HepG2 (cell line): ENCODE measurements around the gene FMNL1.

Experiments
- EP300 ChIP-seq, 3 experiments: sonication (generic) in 1 of 3; formaldehyde crosslinking in 1 of 3; IDR thresholded peaks; 2 replicates each; pipeline versions ENCODE4 v1.5.1 to v1.6.1; 2011 to 2020; ENCODE audit warnings: low read depth in 2 of 3, low read length in 2 of 3, borderline replicate concordance in 1 of 3, improper control_type of control experiment in 1 of 3, mild to moderate bottlenecking in 1 of 3, missing genetic modification reagents in 1 of 3, moderate library complexity in 1 of 3
- HIVEP1 ChIP-seq: sonication (generic); formaldehyde crosslinking; IDR thresholded peaks from 2 replicates; pipeline ENCODE4 v1.4.0; 2020; ENCODE audit warnings: mild to moderate bottlenecking, missing genetic modification reagents
- KAT8 ChIP-seq: IDR thresholded peaks from 2 replicates; pipeline ENCODE4 v1.6.1; 2016; ENCODE audit warnings: missing genetic modification reagents, missing compliant biosample characterization
- POLR2A ChIP-seq, 2 experiments: IDR thresholded peaks; 2 replicates each; pipeline ENCODE4 v1.6.1; 2011; ENCODE audit warnings: low read depth in 2 of 2, low read length in 2 of 2, mild to moderate bottlenecking in 1 of 2, moderate library complexity in 1 of 2; ENCODE audit not compliant: insufficient read depth in 1 of 2
- SP5 ChIP-seq: IDR thresholded peaks from 2 replicates; pipeline ENCODE4 v1.6.1; 2016; ENCODE audit warnings: low read depth, borderline replicate concordance
- SRF ChIP-seq: IDR thresholded peaks from 2 replicates; pipeline ENCODE4 v1.6.1; 2011; ENCODE audit warnings: mild to moderate bottlenecking, low read depth, low read length, moderate library complexity
- ZNF263 ChIP-seq: sonication (generic); formaldehyde crosslinking; IDR thresholded peaks from 2 replicates; pipeline ENCODE4 v1.4.0; 2020; ENCODE audit warnings: missing genetic modification reagents
- ZSCAN30 ChIP-seq: sonication (generic); formaldehyde crosslinking; IDR thresholded peaks from 2 replicates; pipeline ENCODE4 v1.5.0; 2020; ENCODE audit warnings: mild to moderate bottlenecking, missing genetic modification reagents
- TF ChIP-seq, protein P1 (sequence below): sonication (generic); formaldehyde crosslinking; IDR thresholded peaks from 2 replicates; pipeline ENCODE4 v1.5.0; 2020; ENCODE audit warnings: mild to moderate bottlenecking, missing genetic modification reagents, moderate library complexity

- TF ChIP-seq SP5 (CRISPR knock-in tag) (no peak), ZNF263 (CRISPR knock-in tag) (no peak), SRF (no peak), KAT8 (CRISPR knock-in tag) (no peak), EP300 (IDR thresholded peaks at IDR 0.05; ENCODE audit: low read depth in 2 of 2, low read length in 2 of 2) (no peak), EP300 (CRISPR knock-in tag; IDR thresholded peaks at IDR 0.05; ENCODE audit: borderline replicate concordance) (no peak), ZSCAN30 (no peak), HIVEP1 (no peak), POLR2A (IDR thresholded peaks at IDR 0.05; ENCODE audit: insufficient read depth in 1 of 2, low read depth in 2 of 2, low read length in 2 of 2) (no peak)
- TF ChIP-seq, protein P1, sequence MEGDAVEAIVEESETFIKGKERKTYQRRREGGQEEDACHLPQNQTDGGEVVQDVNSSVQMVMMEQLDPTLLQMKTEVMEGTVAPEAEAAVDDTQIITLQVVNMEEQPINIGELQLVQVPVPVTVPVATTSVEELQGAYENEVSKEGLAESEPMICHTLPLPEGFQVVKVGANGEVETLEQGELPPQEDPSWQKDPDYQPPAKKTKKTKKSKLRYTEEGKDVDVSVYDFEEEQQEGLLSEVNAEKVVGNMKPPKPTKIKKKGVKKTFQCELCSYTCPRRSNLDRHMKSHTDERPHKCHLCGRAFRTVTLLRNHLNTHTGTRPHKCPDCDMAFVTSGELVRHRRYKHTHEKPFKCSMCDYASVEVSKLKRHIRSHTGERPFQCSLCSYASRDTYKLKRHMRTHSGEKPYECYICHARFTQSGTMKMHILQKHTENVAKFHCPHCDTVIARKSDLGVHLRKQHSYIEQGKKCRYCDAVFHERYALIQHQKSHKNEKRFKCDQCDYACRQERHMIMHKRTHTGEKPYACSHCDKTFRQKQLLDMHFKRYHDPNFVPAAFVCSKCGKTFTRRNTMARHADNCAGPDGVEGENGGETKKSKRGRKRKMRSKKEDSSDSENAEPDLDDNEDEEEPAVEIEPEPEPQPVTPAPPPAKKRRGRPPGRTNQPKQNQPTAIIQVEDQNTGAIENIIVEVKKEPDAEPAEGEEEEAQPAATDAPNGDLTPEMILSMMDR (CRISPR knock-in tag) = no peak
Observed at GRCh38 chr17:45291171-45291805, 69.6 kb downstream of the FMNL1 start.
